T1000 (cell line): ENCODE measurements around the gene SMARCAL1.
A peak's percentile ranks its signal among the peaks of the same experiment; 100 is the strongest.

Experiments
- DNase-seq: peaks from one replicate; lab custom pipeline; 2025; ENCODE audit warnings: mixed read lengths; lab: John Stamatoyannopoulos, UW

The SMARCAL1 gene

GRCh38 chr2:216475767-216476166 is 63.5 kb downstream of the SMARCAL1 start:
- no peak for DNase-seq

GRCh38 chr2:216477283-216478035 is 65.2 kb downstream of the SMARCAL1 start:
- no peak for DNase-seq

- DNase-seq: no peak
Measured at GRCh38 chr2:216478151-216478550, 65.9 kb downstream of the SMARCAL1 start.

GRCh38 chr2:216478791-216479190 is 66.5 kb downstream of the SMARCAL1 start:
- DNase-seq: no peak

GRCh38 chr2:216480221-216480620 is 67.9 kb downstream of the SMARCAL1 start:
- no peak for DNase-seq

GRCh38 chr2:216482640-216483039 is 70.4 kb downstream of the SMARCAL1 start:
- no peak for DNase-seq

GRCh38 chr2:216485237-216485636 is 73.0 kb downstream of the SMARCAL1 start:
- no peak for DNase-seq

- DNase-seq: no peak
Measured at GRCh38 chr2:216485745-216486144, 73.5 kb downstream of the SMARCAL1 start.

- DNase-seq: no peak
Measured at GRCh38 chr2:216486271-216486670, 74.0 kb downstream of the SMARCAL1 start.

GRCh38 chr2:216486708-216487107 is 74.4 kb downstream of the SMARCAL1 start:
- no peak for DNase-seq

- DNase-seq: no peak
Measured at GRCh38 chr2:216490061-216490460, 77.8 kb downstream of the SMARCAL1 start.

- DNase-seq: no peak
Measured at GRCh38 chr2:216491793-216492596, 79.7 kb downstream of the SMARCAL1 start.

- peak; percentile 35 for DNase-seq
Measured at GRCh38 chr2:216492597-216493333, 80.5 kb downstream of the SMARCAL1 start.

- no peak for DNase-seq
Measured at GRCh38 chr2:216493334-216493685, 81.0 kb downstream of the SMARCAL1 start.

GRCh38 chr2:216495656-216496055 is 83.4 kb downstream of the SMARCAL1 start:
- DNase-seq: no peak

- no peak for DNase-seq
Measured at GRCh38 chr2:216497382-216498069, 85.2 kb downstream of the SMARCAL1 start.

GRCh38 chr2:216498070-216498378 is 85.7 kb downstream of the SMARCAL1 start:
- no peak for DNase-seq

GRCh38 chr2:216498379-216499352 is 86.4 kb downstream of the SMARCAL1 start, which contains the start of gene RPL37A:
Gene RPL37A (plus strand): TSS chr2:216498844. CDS start chr2:216498875, 31 bp downstream.
- peak; percentile 77 for DNase-seq

GRCh38 chr2:216499641-216500218 is 87.4 kb downstream of the SMARCAL1 start:
- DNase-seq: no peak

GRCh38 chr2:216500572-216500971 is 88.3 kb downstream of the SMARCAL1 start:
- DNase-seq: no peak
